GM12892 (cell line): ENCODE data around the gene FBLN5.
A peak's percentile ranks its signal among the peaks of the same experiment; 100 is the strongest.

Source experiments
- DNase-seq: peaks from one replicate; pipeline ENCODE4 v3.0.0; 2011; ENCODE audit not compliant: insufficient read length
- FAIRE-seq: peaks from 2 replicates; lab custom pipeline; 2011; peaks lifted over from hg19 to GRCh38; lab: Jason Lieb, UNC
- POLR2A ChIP-seq: IDR thresholded peaks from 2 replicates; pipeline ENCODE4 v1.6.1; 2011; ENCODE audit warnings: low read depth, low read length, control low read depth
- POLR2AphosphoS5 ChIP-seq: IDR thresholded peaks from 2 replicates; pipeline ENCODE4 v1.6.1; 2011; ENCODE audit warnings: low read depth, low read length, control low read depth
- TAF1 ChIP-seq: IDR thresholded peaks from 2 replicates; pipeline ENCODE4 v1.6.1; 2011; ENCODE audit warnings: low read depth, mild to moderate bottlenecking, control low read depth, low read length, borderline replicate concordance

FBLN5 gene

GRCh38 chr14:91889477-91890211 lies 57.9 kb downstream of the FBLN5 start:
- TF ChIP-seq POLR2A: no peak
- no peak for TF ChIP-seq POLR2AphosphoS5
- TF ChIP-seq TAF1: no peak
- FAIRE-seq: no peak
- no peak for DNase-seq

- no peak for TF ChIP-seq POLR2AphosphoS5
- no peak for TF ChIP-seq POLR2A
- no peak for TF ChIP-seq TAF1
- DNase-seq (no peak), FAIRE-seq (no peak)
Observed at GRCh38 chr14:91888641-91889476, 58.6 kb downstream of the FBLN5 start.

DNA sequence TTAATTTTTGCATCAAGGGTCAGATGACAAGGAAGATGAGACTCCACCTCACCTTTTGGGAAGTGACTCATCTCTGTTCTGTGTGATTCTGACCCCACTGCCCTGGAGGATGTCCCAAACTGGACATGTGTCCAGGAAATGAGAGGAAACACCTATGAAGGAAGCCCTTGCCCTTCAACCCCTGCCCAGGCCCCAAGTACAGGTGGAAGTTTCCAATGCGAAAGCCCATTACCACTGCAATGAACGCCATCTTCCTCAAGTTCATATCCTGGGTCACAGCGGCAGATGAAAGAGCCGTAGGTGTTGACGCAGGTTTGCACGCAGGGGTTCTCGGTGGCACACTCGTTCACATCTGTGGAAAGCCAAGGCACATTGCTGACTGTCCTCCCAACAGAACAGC lies 60.5 kb downstream of the FBLN5 start:
- TF ChIP-seq POLR2A (no peak), TAF1 (no peak), POLR2AphosphoS5 (no peak)
- DNase-seq: no peak
- FAIRE-seq: no peak

GRCh38 chr14:91885839-91886238 lies 61.7 kb downstream of the FBLN5 start:
- no peak for DNase-seq
- no peak for FAIRE-seq
- TF ChIP-seq POLR2A (no peak), TAF1 (no peak), POLR2AphosphoS5 (no peak)

DNA sequence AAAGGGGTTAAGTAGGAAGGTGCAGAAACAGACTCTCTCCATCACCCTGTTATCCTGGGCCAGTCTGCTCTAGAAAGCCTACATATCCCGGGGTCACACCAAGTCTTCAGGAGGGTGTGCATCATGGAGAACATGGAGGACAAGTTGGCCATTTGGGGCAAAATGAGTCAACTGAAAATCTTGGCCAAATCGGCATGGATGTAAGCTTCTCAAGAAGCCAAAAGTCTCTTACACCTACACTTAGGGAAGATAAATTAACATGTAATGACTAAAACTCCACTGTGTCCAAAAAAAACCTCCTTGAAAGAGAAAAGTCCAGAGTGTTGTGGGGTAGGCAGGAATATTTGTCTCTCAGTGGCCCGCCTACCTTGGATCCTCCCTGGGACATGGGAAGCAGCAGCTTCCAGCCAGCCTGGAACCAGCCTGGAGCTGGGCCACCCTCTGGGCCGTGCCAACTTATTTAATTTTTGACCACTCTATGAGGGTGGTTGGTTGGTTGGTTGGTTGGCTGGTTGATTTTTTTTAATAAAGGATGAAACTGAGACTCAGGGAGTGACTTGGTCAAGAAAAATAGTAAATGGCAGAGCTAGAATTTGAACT lies 62.3 kb downstream of the FBLN5 start:
- DNase-seq (no peak), FAIRE-seq (no peak)
- TF ChIP-seq POLR2A (no peak), TAF1 (no peak), POLR2AphosphoS5 (no peak)

DNA sequence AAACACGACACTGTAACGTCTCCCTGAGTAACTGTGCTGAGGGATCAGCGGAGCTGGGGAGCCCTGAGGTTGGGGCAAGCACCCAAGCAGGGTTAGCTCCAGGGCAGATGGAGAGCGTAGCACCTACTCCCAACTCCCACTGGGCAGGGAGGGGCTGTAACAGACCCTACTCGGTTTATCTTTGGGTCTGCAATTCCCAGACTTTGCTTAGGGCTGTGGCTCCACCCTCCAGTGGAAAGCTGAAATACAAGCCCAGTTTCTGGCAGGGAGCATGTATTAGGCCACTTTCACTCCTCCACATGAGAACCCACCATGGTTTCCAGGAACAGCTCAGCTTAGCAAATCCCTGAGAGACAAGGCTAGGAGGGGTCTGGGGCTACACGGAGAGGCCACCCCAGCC lies 62.8 kb downstream of the FBLN5 start:
- TF ChIP-seq POLR2A: no peak
- TF ChIP-seq POLR2AphosphoS5: no peak
- no peak for TF ChIP-seq TAF1
- FAIRE-seq: no peak

DNA sequence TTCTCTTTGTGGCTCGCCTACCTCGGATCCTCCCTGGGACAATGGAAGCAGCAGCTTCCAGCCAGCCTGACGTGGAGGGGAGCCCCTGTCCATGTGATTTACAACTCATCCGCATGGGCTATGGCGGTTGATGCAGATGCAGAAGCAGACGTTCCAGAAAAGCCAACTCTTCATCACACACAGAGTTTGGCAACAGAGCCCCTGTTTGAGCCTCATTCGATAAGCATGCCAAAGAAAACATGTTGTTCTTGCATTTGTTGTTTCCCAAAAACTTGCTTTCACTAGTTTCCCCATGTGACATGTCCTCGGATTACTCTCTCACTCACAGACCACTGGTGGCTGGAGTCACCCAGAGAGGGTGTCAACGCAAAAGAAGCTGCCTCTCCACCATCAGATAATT lies 63.7 kb downstream of the FBLN5 start:
- FAIRE-seq: peak; percentile 60
- no peak for DNase-seq
- TF ChIP-seq TAF1 (no peak), POLR2AphosphoS5 (no peak), POLR2A (no peak)

More for the DNA sequence above, 62.8 kb downstream of the FBLN5 start:
- no peak for DNase-seq

- no peak for TF ChIP-seq TAF1
- no peak for TF ChIP-seq POLR2A
- no peak for TF ChIP-seq POLR2AphosphoS5
- DNase-seq: no peak
- no peak for FAIRE-seq
Observed at GRCh38 chr14:91882776-91883175, 64.7 kb downstream of the FBLN5 start.

DNA sequence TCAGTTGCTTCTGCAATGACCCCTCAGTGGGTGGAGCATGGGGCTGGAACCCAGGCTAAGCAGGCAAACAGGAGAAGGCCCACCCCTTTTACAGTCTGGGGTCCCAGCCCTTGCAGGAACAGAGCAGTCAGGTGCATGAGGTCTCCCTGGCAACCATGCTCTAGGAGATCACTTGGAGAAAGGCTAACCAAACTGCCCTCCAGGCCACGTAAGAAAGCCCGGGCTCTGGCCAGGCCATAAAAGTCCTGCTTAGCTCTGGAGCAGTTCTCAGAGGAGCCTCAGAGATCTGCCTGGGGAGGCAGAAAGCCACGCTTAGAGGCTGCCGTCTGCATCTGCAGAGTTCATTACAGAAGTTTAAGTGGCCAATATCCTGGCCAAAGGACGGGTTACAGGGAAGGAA lies 65.1 kb downstream of the FBLN5 start:
- FAIRE-seq (no peak), DNase-seq (no peak)
- TF ChIP-seq POLR2A: no peak
- TF ChIP-seq TAF1: no peak
- TF ChIP-seq POLR2AphosphoS5: no peak

- DNase-seq: no peak
- FAIRE-seq: no peak
- no peak for TF ChIP-seq TAF1
Observed at GRCh38 chr14:91879196-91879595, 68.3 kb downstream of the FBLN5 start.

DNA sequence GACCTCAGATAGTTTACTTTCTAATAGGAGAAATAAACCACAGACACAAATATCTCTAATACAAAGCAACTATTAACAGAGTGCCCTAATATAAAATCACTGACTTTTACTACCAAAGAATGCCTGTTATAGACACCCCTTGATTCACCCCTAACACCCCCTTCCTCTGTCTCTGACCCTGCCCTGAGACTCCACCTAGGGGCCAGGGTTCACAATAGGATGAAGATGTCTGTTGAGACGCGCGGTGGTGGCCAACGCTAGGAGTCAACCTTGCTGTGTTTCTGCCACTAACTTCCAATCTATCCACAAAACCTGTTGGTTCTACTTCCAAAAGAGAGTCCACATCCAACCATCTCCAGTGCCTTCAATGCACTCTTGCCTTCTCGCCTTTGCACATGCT lies 69.2 kb downstream of the FBLN5 start:
- FAIRE-seq (no peak), DNase-seq (no peak)
- TF ChIP-seq POLR2AphosphoS5: no peak
- TF ChIP-seq POLR2A: no peak
- no peak for TF ChIP-seq TAF1

- TF ChIP-seq POLR2A: no peak
- TF ChIP-seq TAF1: no peak
- TF ChIP-seq POLR2AphosphoS5: no peak
- no peak for DNase-seq
- no peak for FAIRE-seq
Observed at GRCh38 chr14:91877376-91877915, 70.0 kb downstream of the FBLN5 start.
